Body of pancreas (tissue), 4 donors: ENCODE results near the gene GPRC5A. TPM values are rescaled to one million over a fixed set of nuclear protein-coding genes. Genes with fewer than 3 reads are reported as not detected.

Experiments used
- ATAC-seq: fragments of 150-250 bp; one replicate; pipeline ENCODE4 v1.9.1; 2016
- DNase-seq, 4 donors: peaks; one replicate each; pipeline ENCODE4 v3.0.0-alpha.2; 2019
- H3K27ac ChIP-seq, 4 donors: fragments of 200-600 bp; sonication (generic); 1 replicate in 3 of 4; 2 replicates in 1 of 4; pipeline versions ENCODE4 v1.5.1 to v1.6.1; 2016 to 2019; ENCODE audit warnings: mild to moderate bottlenecking in 1 of 4, mixed read lengths in 1 of 4, moderate library complexity in 1 of 4
- H3K27me3 ChIP-seq, 2 donors: fragments of 200-600 bp; sonication (generic); one replicate each; pipeline ENCODE4 v1.6.0; 2016; ENCODE audit warnings: mild to moderate bottlenecking in 1 of 2
- H3K36me3 ChIP-seq, 2 donors: fragments of 200-600 bp; sonication (generic); replicated peaks in 1 of 2; 2 replicates each; pipeline ENCODE4 v1.5.1; 2016; ENCODE audit warnings: low read depth in 2 of 2; ENCODE audit not compliant: insufficient read depth in 1 of 2
- H3K4me1 ChIP-seq: fragments of 200-600 bp; sonication (generic); one replicate; pipeline ENCODE4 v1.6.0; 2016
- H3K4me3 ChIP-seq, 2 donors: fragments of 200-600 bp; sonication (generic); 1 replicate in 1 of 2; 2 replicates in 1 of 2; pipeline ENCODE4 v1.5.1; 2016 to 2019
- H3K9me3 ChIP-seq, 3 donors: fragments of 200-600 bp; sonication (generic); 1 replicate in 2 of 3; 2 replicates in 1 of 3; pipeline ENCODE4 v1.5.1; 2016
- CTCF ChIP-seq, 7 experiments: fragments of 450-650 bp in 4 of 7; fragments of 200-600 bp in 3 of 7; sonication (generic) in 3 of 7; IDR thresholded peaks; one replicate each; pipeline ENCODE4 v1.5.1; 2016 to 2019; ENCODE audit warnings: antibody characterized with exemption in 7 of 7
- POLR2A ChIP-seq, 3 donors: fragments of 450-650 bp; IDR thresholded peaks; one replicate each; pipeline ENCODE4 v1.6.1; 2016; ENCODE audit warnings: antibody characterized with exemption in 3 of 3, mild to moderate bottlenecking in 2 of 3
- whole genome bisulfite sequencing, 2 donors: methylation state at CpG; one replicate each; pipeline ENCODE4 v1.1.5; 2017; 5-methylcytosine and 5-hydroxymethylcytosine counted together
- intact Hi-C: fragments of 100-400 bp; cut with DNase I; formaldehyde crosslinking; loops from one replicate; pipeline ENCODE4 v1.15.1; 2023
- total RNA-seq, 2 donors: library from RNA; depleted of rRNA; stranded (reverse); fragments of >200 nt; gene quantifications; one replicate each; pipeline ENCODE4 v1.1.0, GENCODE V29; 2016

The GPRC5A gene
- total RNA-seq, 2 donors from 2014 or later = 1.6 to 6.5 TPM

- no peaks in the 10 kb centered on the region for H3K27me3 ChIP-seq
- H3K4me1 ChIP-seq = no peaks in the 10 kb centered on the region
- no peak overlapping the region for H3K27ac ChIP-seq
- ATAC-seq (no peak), DNase-seq (no peak)
- intact Hi-C loops = no loop called here
- TF ChIP-seq CTCF (IDR thresholded peaks at IDR 0.05) (no peak), POLR2A (IDR thresholded peaks at IDR 0.05) (no peak)
- no peaks in the 10 kb centered on the region for H3K9me3 ChIP-seq
- no peaks in the 10 kb centered on the region for H3K36me3 ChIP-seq
- 94 to 95% methylated on average over 2 of the region's 2 CpGs for WGBS, 2 donors
- no peak overlapping the region for H3K4me3 ChIP-seq
These were observed 27.1 kb upstream of the GPRC5A start for GRCh38 chr12:12864243-12864642.

GRCh38 chr12:12868477-12869235 lies 22.7 kb upstream of the GPRC5A start:
- Histone ChIP-seq H3K4me3 (no peak overlapping the region), H3K36me3 (no peaks in the 10 kb centered on the region), H3K4me1 (peaks cover 4% of the 10 kb centered on the region), H3K27ac (no peak overlapping the region), H3K9me3 (no peaks in the 10 kb centered on the region), H3K27me3 (no peaks in the 10 kb centered on the region)
- WGBS, 2 donors = 74 to 91% methylated on average over 3 of the region's 3 CpGs
- no peak for TF ChIP-seq POLR2A (IDR thresholded peaks at IDR 0.05)
- TF ChIP-seq CTCF (IDR thresholded peaks at IDR 0.05) = no peak
- DNase-seq (no peak), ATAC-seq (no peak)
- intact Hi-C loops = no loop called here

GRCh38 chr12:12870465-12870864 lies 20.9 kb upstream of the GPRC5A start:
- intact Hi-C loops = no loop called here
- WGBS, 2 donors = 89 to 93% methylated on average over 7 of the region's 7 CpGs
- Histone ChIP-seq H3K36me3 (no peaks in the 10 kb centered on the region), H3K9me3 (no peaks in the 10 kb centered on the region), H3K27ac (no peak overlapping the region), H3K27me3 (no peaks in the 10 kb centered on the region), H3K4me3 (no peak overlapping the region), H3K4me1 (peaks cover 4% of the 10 kb centered on the region)
- ATAC-seq = no peak
- DNase-seq = no peak
- TF ChIP-seq CTCF (IDR thresholded peaks at IDR 0.05) = no peak
- TF ChIP-seq POLR2A (IDR thresholded peaks at IDR 0.05) = no peak

- Histone ChIP-seq H3K36me3 (no peaks in the 10 kb centered on the region), H3K9me3 (no peaks in the 10 kb centered on the region), H3K4me3 (no peak overlapping the region), H3K27ac (no peak overlapping the region), H3K4me1 (peaks cover 4% of the 10 kb centered on the region), H3K27me3 (no peaks in the 10 kb centered on the region)
- TF ChIP-seq POLR2A (IDR thresholded peaks at IDR 0.05) (no peak), CTCF (IDR thresholded peaks at IDR 0.05) (no peak)
- intact Hi-C loops = no loop called here
- ATAC-seq = no peak
- no peak for DNase-seq
- WGBS, 2 donors = 86 to 87% methylated on average over 6 of the region's 6 CpGs
These were observed 19.7 kb upstream of the GPRC5A start for GRCh38 chr12:12871587-12872138.
